SK-N-MC (cell line): ENCODE measurements around the gene OR4K17.
"Not testable (repeated sequence)": the region's sequence is repeated elsewhere in the genome, so short reads cannot be mapped to it uniquely, and the experiment has no call there.

Experiments used
- DNase-seq: peaks from one replicate; pipeline ENCODE4 v3.0.0-alpha.2; 2011; ENCODE audit warnings: low read depth, low spot score
- H3K27ac ChIP-seq: fragments of 200-600 bp; sonication (generic); 2 replicates; pipeline ENCODE4 v1.5.1; 2016; ENCODE audit warnings: mixed run types
- H3K36me3 ChIP-seq: fragments of 200-600 bp; sonication (generic); 2 replicates; pipeline ENCODE4 v1.6.1; 2017; ENCODE audit warnings: antibody characterized with exemption, low read length, mixed read lengths; ENCODE audit not compliant: insufficient read depth
- H3K4me3 ChIP-seq: fragments of 200-600 bp; sonication (generic); 2 replicates; pipeline ENCODE4 v1.5.1; 2016
- H3K9ac ChIP-seq: fragments of 200-600 bp; sonication (generic); 2 replicates; pipeline ENCODE4 v1.8.0; 2017; ENCODE audit warnings: mixed run types, mixed read lengths; ENCODE audit not compliant: insufficient read length
- H3K9me3 ChIP-seq: fragments of 200-600 bp; sonication (generic); 2 replicates; pipeline ENCODE4 v1.6.1; 2017; ENCODE audit warnings: low read depth, mild to moderate bottlenecking, antibody characterized with exemption, low read length, moderate library complexity, mixed read lengths
- EZH2 ChIP-seq: fragments of 200-600 bp; sonication (generic); IDR thresholded peaks from one replicate; pipeline ENCODE4 v1.6.1; 2017; ENCODE audit warnings: antibody characterized with exemption
- FOXP2 ChIP-seq: optimal IDR thresholded peaks from 2 replicates; pipeline ENCODE3; 2011; ENCODE audit warnings: mild to moderate bottlenecking, moderate library complexity; ENCODE audit not compliant: insufficient read depth; ENCODE audit errors: extremely low read length, control extremely low read depth
- POLR2AphosphoS5 ChIP-seq: IDR thresholded peaks from 2 replicates; pipeline ENCODE4 v1.6.1; 2012; ENCODE audit warnings: mild to moderate bottlenecking, low read depth, low read length, borderline replicate concordance

The OR4K17 gene

DNA sequence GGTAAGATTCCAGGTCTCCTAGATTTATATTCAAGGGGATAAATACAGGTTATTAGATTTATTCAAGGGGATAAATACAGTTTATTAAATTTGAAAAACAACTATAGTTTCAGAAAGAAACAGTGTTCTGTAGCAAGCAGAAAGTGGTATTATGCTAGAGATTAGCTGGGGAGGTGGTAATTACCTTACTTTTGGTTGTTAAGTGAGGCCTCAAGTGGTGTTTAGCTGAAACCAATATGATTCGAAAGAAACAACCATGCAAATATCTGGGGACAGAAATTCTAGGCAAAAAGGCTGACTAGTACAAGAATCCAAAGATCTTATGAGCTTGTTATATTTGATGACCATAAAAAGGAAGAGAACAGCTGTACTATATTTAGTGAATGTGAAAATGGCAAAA lies 34.3 kb downstream of the OR4K17 start:
- Histone ChIP-seq H3K9ac (no peak overlapping the region), H3K36me3 (no peaks in the 10 kb centered on the region), H3K9me3 (no peaks in the 10 kb centered on the region), H3K4me3 (no peak overlapping the region), H3K27ac (no peak overlapping the region)
- no peak for TF ChIP-seq FOXP2
- TF ChIP-seq POLR2AphosphoS5, result no peak
- TF ChIP-seq EZH2, result no peak
- no peak for DNase-seq

DNA sequence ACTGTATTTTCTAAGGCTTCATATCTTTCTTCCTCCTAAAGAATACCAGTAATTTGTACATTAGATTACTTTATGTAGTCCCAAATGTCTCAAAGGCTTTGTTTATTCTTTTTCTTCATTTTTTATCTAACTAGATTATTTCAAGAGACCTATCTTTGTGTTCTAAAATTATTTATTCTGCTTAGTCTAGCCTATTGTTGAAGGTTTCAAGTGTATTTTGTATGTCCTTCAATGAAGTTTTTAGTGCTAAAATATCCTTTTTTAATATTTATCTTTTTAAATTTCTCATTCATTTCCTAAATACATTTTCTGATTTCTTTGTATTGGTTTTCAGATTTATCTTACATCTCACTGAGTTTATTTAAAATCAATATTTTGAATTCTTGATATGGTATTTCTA lies 53.9 kb downstream of the OR4K17 start:
- no peaks in the 10 kb centered on the region for H3K9me3 ChIP-seq
- no peaks in the 10 kb centered on the region for H3K36me3 ChIP-seq
- H3K9ac ChIP-seq, result no peak overlapping the region
- DNase-seq, result no peak
- H3K27ac ChIP-seq, result no peak overlapping the region
- no peak overlapping the region for H3K4me3 ChIP-seq
- TF ChIP-seq EZH2, result no peak
- no peak for TF ChIP-seq POLR2AphosphoS5
- TF ChIP-seq FOXP2, result no peak

DNA sequence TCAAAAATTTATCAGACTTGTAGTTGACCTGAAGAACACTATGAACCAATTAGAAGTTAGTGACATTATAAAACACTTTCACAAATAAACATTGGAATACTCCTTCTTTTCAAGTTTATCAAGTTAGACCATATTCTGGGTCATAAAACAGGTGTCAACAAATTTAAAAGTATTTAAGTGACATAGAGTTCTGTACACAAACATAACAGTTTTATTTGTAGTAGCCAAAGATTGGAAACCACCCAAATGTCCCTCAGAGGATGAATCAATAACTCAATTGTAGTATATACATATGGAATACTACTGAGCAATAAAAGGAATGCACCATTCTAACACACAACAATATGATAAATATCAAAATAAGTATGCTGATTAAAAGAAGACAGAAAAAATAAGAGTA lies 56.6 kb downstream of the OR4K17 start:
- no peak overlapping the region for H3K4me3 ChIP-seq
- DNase-seq, result no peak
- TF ChIP-seq POLR2AphosphoS5 (no peak), FOXP2 (no peak), EZH2 (no peak)
- H3K9me3 ChIP-seq, result no peaks in the 10 kb centered on the region
- H3K27ac ChIP-seq, result no peak overlapping the region
- H3K36me3 ChIP-seq, result no peaks in the 10 kb centered on the region
- no peak overlapping the region for H3K9ac ChIP-seq

DNA sequence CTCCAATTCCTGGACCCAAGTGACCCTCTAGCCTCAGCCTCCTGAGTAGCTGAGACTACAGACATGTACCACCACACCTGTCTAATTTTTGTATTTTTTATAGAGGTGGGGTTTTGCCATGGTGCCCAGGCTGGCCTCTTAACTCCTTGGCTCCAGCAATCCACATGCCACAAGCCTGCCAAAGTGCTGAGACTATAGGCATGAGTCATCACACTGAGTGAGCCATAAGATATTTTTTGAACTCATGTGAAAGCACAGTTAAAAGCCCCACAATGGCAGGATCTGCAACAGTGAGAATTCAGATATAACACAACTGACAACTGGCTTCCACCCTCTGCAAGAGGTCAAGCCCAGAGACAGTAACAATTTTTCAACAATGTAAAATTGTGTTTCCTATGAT lies 59.3 kb downstream of the OR4K17 start:
- not testable (repeated sequence) for H3K36me3 ChIP-seq, H3K9me3 ChIP-seq, H3K27ac ChIP-seq, H3K4me3 ChIP-seq, DNase-seq, H3K9ac ChIP-seq
